Bronchial epithelial cell (primary cell): ENCODE results near the gene OR6B3. TPM values are rescaled to one million over a fixed set of nuclear protein-coding genes. Genes with fewer than 3 reads are reported as not detected.

Source experiments
- DNase-seq: peaks from one replicate; pipeline ENCODE4 v3.0.0-alpha.2; 2010; ENCODE audit warnings: low read depth
- FAIRE-seq: peaks from 2 replicates; lab custom pipeline; 2011; peaks lifted over from hg19 to GRCh38; lab: Jason Lieb, UNC
- H3K27me3 ChIP-seq: 2 replicates; pipeline ENCODE4 v1.5.1; 2011; ENCODE audit warnings: low read length; ENCODE audit not compliant: control insufficient read depth, insufficient read depth
- H3K36me3 ChIP-seq: 2 replicates; pipeline ENCODE4 v1.5.1; 2011; ENCODE audit warnings: low read length; ENCODE audit not compliant: control insufficient read depth, insufficient read depth
- H3K4me3 ChIP-seq: 2 replicates; pipeline ENCODE4 v1.5.1; 2011; ENCODE audit warnings: mild to moderate bottlenecking, low read depth, low read length, control low read depth
- total RNA-seq: library from RNA; depleted of rRNA; stranded (reverse); fragments of >200 nt; gene quantifications from 2 replicates; pipeline ENCODE4 v1.2.1, GENCODE V29; 2014
- TF ChIP-seq, protein P1 (sequence below): IDR thresholded peaks from 2 replicates; pipeline ENCODE4 v1.5.1; 2011; ENCODE audit warnings: mild to moderate bottlenecking, moderate library complexity, low read length, control low read depth, inconsistent platforms; ENCODE audit not compliant: insufficient read depth, severe bottlenecking

OR6B3 gene
- total RNA-seq, 1 donor from 2014 or later, result not detected

- H3K36me3 ChIP-seq, result no peaks in the 10 kb centered on the region
- no peak overlapping the region for H3K4me3 ChIP-seq
- DNase-seq, result no peak
- TF ChIP-seq, protein P1, sequence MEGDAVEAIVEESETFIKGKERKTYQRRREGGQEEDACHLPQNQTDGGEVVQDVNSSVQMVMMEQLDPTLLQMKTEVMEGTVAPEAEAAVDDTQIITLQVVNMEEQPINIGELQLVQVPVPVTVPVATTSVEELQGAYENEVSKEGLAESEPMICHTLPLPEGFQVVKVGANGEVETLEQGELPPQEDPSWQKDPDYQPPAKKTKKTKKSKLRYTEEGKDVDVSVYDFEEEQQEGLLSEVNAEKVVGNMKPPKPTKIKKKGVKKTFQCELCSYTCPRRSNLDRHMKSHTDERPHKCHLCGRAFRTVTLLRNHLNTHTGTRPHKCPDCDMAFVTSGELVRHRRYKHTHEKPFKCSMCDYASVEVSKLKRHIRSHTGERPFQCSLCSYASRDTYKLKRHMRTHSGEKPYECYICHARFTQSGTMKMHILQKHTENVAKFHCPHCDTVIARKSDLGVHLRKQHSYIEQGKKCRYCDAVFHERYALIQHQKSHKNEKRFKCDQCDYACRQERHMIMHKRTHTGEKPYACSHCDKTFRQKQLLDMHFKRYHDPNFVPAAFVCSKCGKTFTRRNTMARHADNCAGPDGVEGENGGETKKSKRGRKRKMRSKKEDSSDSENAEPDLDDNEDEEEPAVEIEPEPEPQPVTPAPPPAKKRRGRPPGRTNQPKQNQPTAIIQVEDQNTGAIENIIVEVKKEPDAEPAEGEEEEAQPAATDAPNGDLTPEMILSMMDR, result no peak
- H3K27me3 ChIP-seq, result no peaks in the 10 kb centered on the region
- FAIRE-seq, result no peak
These were observed 10.6 kb downstream of the OR6B3 start for GRCh38 chr2:240042740-240043139.

DNA sequence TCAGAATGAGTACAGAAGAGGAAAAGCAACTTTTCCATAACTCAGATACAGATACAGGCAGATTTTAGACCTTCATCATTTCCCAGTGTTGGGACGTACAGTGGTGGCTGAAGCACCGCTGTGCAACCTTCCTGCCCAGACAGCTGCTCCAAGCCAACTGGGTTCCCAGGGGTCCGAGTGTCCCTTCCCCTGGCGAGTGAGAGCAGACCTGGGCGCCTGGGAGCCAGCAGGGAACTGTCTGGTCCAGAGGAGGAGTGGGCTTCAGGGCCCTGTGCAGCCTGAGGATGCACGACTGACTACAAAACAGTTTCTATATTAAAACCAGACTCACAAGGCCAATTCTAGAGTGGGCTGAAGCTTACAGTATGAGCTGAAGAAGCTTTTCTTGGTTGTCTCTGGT lies 12.0 kb downstream of the OR6B3 start:
- Histone ChIP-seq H3K36me3 (no peaks in the 10 kb centered on the region), H3K4me3 (no peak overlapping the region), H3K27me3 (no peaks in the 10 kb centered on the region)
- DNase-seq, result no peak
- no peak for FAIRE-seq
- TF ChIP-seq, protein P1, result no peak

DNA sequence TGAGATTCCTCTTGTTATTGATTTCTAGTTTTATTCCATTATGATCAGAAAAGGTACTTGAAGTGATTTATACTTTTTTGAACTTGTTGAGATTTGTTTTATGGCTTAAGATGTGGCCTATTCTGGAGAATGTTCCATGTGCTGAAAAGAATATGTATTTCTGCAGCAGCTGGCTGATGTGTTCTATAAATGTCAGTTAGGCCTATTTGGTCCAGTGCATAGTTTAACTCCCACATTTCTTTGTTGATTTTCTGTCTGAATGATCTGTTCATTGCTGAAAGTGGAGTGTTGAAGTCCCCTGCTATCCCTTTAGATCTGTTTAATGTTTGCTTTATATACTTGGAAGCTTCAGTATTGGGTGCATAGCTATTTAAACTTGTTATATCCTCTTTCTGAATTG lies 16.0 kb downstream of the OR6B3 start:
- TF ChIP-seq, protein P1, result no peak
- H3K36me3 ChIP-seq, result no peaks in the 10 kb centered on the region
- FAIRE-seq, result no peak
- no peak overlapping the region for H3K4me3 ChIP-seq
- H3K27me3 ChIP-seq, result no peaks in the 10 kb centered on the region
- DNase-seq, result no peak

GRCh38 chr2:240033330-240033678 lies 20.0 kb downstream of the OR6B3 start:
- TF ChIP-seq, protein P1, result no peak
- Histone ChIP-seq H3K27me3 (no peaks in the 10 kb centered on the region), H3K4me3 (no peak overlapping the region), H3K36me3 (no peaks in the 10 kb centered on the region)
- FAIRE-seq (no peak), DNase-seq (no peak)

GRCh38 chr2:240032406-240033329 lies 20.7 kb downstream of the OR6B3 start:
- FAIRE-seq (no peak), DNase-seq (no peak)
- no peaks in the 10 kb centered on the region for H3K27me3 ChIP-seq

More at GRCh38 chr2:240032406-240033329, 20.7 kb downstream of the OR6B3 start:
- H3K36me3 ChIP-seq, result no peaks in the 10 kb centered on the region
- no peak overlapping the region for H3K4me3 ChIP-seq
- TF ChIP-seq, protein P1, result no peak
